Upper lobe of left lung (tissue), 6 donors: ENCODE data around the gene UBALD1. TPM values are rescaled to one million over a fixed set of nuclear protein-coding genes. Genes with fewer than 3 reads are reported as not detected.

Experiments used
- ATAC-seq, 2 donors: fragments of 200-7000 bp; cut with Tn5 transposase; one replicate each; pipeline ENCODE4 v1.9.1; 2022; ENCODE audit warnings: mild to moderate bottlenecking in 2 of 2, moderate library complexity in 2 of 2; ENCODE audit not compliant: low FRiP score in 2 of 2
- DNase-seq, 2 donors: peaks; one replicate each; pipeline ENCODE4 v3.0.0-alpha.2; 2019 to 2020
- H3K27ac ChIP-seq, 4 donors: fragments of 200-600 bp; sonication (generic); one replicate each; pipeline ENCODE4 v1.5.1; 2016 to 2019
- H3K27me3 ChIP-seq, 4 donors: fragments of 200-600 bp; sonication (generic); one replicate each; pipeline ENCODE4 v1.5.1; 2017 to 2019
- H3K36me3 ChIP-seq, 4 donors: fragments of 200-600 bp; sonication (generic); one replicate each; pipeline ENCODE4 v1.5.1; 2016 to 2019
- H3K4me1 ChIP-seq, 4 donors: fragments of 200-600 bp; sonication (generic); one replicate each; pipeline ENCODE4 v1.5.1; 2018 to 2019
- H3K4me3 ChIP-seq, 4 donors: fragments of 200-600 bp; sonication (generic); one replicate each; pipeline ENCODE4 v1.5.1; 2017 to 2019; ENCODE audit warnings: mild to moderate bottlenecking in 2 of 4, moderate library complexity in 1 of 4
- H3K9me3 ChIP-seq, 4 donors: fragments of 200-600 bp; sonication (generic); one replicate each; pipeline ENCODE4 v1.5.1; 2018 to 2019
- EP300 ChIP-seq, 4 donors: sonication (generic); formaldehyde crosslinking; IDR thresholded peaks; one replicate each; pipeline ENCODE4 v1.5.1; 2017; ENCODE audit warnings: antibody characterized with exemption in 4 of 4, control low read depth in 2 of 4
- POLR2A ChIP-seq, 4 donors: fragments of 450-650 bp; IDR thresholded peaks; one replicate each; pipeline ENCODE4 v1.5.1; 2016 to 2017; ENCODE audit warnings: antibody characterized with exemption in 4 of 4, mild to moderate bottlenecking in 2 of 4
- POLR2AphosphoS5 ChIP-seq, 2 donors: sonication (generic); formaldehyde crosslinking; IDR thresholded peaks; one replicate each; pipeline ENCODE4 v1.5.1; 2017; ENCODE audit warnings: antibody characterized with exemption in 2 of 2
- WGBS, 2 donors: methylation state at CpG; one replicate each; pipeline ENCODE4 v1.1.5; 2017 to 2018; 5-methylcytosine and 5-hydroxymethylcytosine counted together
- total RNA-seq, 6 donors: library from RNA; depleted of rRNA in 4 of 6; stranded (reverse); fragments of >200 nt in 4 of 6; gene quantifications; one replicate each; pipeline versions ENCODE4 v1.1.0 to v1.2.1, GENCODE V29; 2016 to 2021
- TF ChIP-seq, protein P1 (sequence below), 6 experiments: fragments of 450-650 bp in 4 of 6; fragments of 200-600 bp in 2 of 6; sonication (generic) in 2 of 6; IDR thresholded peaks; one replicate each; pipeline ENCODE4 v1.5.1; 2016 to 2019; ENCODE audit warnings: antibody characterized with exemption in 6 of 6
- donor health status: DM: no; HTN: no; CAD: no; lungs with moderate emphysema.
- donor health status: DM: no; HTN: yes; CAD: no; lungs with severe emphysema.

Gene UBALD1
- total RNA-seq, 6 donors from 2014 or later: 14.9 to 43.9 (median 25.8) TPM

DNA sequence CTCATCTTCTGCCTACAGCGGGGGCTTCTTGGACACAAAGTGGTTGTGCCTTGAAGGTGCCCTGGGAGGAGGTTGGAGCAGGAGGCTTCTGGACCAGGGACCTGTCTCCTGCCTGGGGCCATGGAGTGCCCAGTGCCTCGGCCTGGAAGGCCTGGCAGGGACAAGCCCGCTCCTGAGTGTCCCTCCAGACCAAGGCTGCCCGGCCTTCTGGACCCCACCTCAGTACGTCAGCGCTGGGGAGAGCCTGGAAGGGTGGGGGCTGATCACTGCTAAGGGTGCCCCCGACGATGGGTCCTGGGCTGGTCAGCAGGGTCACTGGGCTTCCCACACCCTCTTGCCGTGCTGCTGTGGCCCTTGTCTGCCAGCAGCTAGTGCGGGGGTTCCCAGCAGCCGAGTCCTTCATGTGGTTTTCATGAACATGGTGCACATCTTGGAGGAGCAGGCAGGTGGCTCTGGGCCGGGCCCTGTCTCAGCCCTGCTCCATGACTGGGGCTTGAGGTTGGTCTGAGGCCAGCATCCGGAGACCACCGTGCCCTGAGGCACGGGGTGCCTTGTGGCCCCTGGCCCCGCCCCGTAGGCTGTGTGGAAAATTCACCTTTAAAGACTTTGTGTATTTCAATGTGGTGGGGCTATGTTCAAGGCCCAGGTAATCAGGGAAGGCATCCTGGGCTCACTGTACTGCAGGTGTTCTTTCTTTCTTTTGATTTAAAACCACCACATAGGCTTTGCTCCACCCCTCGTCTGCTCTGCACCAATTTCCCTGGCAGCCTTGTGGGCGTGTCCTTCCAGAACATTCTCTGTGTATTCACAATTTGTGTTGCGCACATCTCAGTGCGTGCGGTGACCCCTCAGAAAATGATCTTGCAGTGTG lies 32.3 kb upstream of the UBALD1 start:
- H3K4me3 ChIP-seq: no peak overlapping the region
- TF ChIP-seq POLR2A (IDR thresholded peaks at IDR 0.05) (no peak), EP300 (IDR thresholded peaks at IDR 0.05) (no peak), POLR2AphosphoS5 (IDR thresholded peaks at IDR 0.05) (no peak)
- TF ChIP-seq, protein P1, sequence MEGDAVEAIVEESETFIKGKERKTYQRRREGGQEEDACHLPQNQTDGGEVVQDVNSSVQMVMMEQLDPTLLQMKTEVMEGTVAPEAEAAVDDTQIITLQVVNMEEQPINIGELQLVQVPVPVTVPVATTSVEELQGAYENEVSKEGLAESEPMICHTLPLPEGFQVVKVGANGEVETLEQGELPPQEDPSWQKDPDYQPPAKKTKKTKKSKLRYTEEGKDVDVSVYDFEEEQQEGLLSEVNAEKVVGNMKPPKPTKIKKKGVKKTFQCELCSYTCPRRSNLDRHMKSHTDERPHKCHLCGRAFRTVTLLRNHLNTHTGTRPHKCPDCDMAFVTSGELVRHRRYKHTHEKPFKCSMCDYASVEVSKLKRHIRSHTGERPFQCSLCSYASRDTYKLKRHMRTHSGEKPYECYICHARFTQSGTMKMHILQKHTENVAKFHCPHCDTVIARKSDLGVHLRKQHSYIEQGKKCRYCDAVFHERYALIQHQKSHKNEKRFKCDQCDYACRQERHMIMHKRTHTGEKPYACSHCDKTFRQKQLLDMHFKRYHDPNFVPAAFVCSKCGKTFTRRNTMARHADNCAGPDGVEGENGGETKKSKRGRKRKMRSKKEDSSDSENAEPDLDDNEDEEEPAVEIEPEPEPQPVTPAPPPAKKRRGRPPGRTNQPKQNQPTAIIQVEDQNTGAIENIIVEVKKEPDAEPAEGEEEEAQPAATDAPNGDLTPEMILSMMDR (IDR thresholded peaks at IDR 0.05): no peak
- no peak overlapping the region for H3K27ac ChIP-seq
- no peaks in the 10 kb centered on the region for H3K9me3 ChIP-seq
- ATAC-seq: no peak
- H3K36me3 ChIP-seq: peaks cover 3 to 46% (median 18%) of the 10 kb centered on the region in 4 donors
- peak in 1 of 2 donors; percentile 54 for DNase-seq
- 92 to 93% methylated on average over 20 to 22 of the region's 22 CpGs for WGBS, 2 donors
- peaks cover 0 to 46% (median 22%) of the 10 kb centered on the region in 4 donors for H3K4me1 ChIP-seq
- H3K27me3 ChIP-seq: no peaks in the 10 kb centered on the region

DNA sequence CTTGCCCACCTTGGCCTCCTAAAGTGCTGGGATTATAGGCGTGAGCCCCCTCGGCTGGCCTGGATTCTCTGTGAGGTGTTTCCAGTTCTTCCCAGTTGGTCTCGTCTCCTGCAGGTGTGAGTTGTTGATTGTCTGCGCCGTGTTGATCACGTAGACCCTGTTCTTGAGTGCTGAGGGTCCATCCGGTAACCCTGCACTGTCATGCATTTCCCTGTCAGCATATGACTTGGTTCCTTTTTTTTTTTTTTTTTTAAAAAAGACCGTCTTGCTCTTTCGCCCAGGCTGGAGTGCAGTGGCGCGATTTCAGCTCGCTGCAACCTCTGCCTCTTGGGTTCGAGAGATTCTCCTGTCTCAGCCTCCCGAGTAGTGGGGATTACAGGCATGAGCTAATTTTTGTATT lies 27.2 kb upstream of the UBALD1 start:
- DNase-seq (no peak), ATAC-seq (no peak)
- Histone ChIP-seq H3K9me3 (no peaks in the 10 kb centered on the region), H3K36me3 (peaks cover 0 to 37% (median 9%) of the 10 kb centered on the region in 4 donors), H3K4me1 (peaks cover 15 to 45% (median 23%) of the 10 kb centered on the region in 4 donors), H3K27me3 (no peaks in the 10 kb centered on the region), H3K27ac (peak overlapping the region in 3 of 4 donors; percentile 64 to 74 (median 66)), H3K4me3 (no peak overlapping the region)
- 69 to 84% methylated on average over 12 to 14 of the region's 14 CpGs for WGBS, 2 donors
- TF ChIP-seq EP300 (IDR thresholded peaks at IDR 0.05): no peak
- TF ChIP-seq, protein P1 (IDR thresholded peaks at IDR 0.05): no peak
- TF ChIP-seq POLR2AphosphoS5 (IDR thresholded peaks at IDR 0.05): no peak
- no peak for TF ChIP-seq POLR2A (IDR thresholded peaks at IDR 0.05)

DNA sequence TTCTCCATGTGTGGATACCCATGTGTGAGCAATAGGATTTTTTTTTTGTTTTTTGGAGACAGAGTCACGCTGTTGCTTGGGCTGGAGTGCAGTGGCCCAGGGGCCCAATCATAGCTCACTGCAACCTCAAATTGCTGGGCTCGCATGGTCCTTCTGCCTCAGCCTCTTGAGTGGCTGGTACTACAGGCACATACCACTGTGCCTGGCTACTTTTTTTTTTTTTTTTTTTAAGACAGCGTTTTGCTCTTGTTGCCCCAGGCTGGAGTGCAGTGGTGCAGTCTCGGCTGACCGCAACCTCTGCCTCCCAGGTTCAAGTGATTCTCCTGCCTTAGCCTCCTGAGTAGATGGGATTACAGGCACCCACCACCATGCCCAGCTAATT lies 26.6 kb upstream of the UBALD1 start:
- H3K4me3 ChIP-seq: no peak overlapping the region
- peak overlapping the region in 3 of 4 donors; percentile 64 to 74 (median 66) for H3K27ac ChIP-seq
- no peaks in the 10 kb centered on the region for H3K27me3 ChIP-seq
- TF ChIP-seq EP300 (IDR thresholded peaks at IDR 0.05) (no peak), POLR2AphosphoS5 (IDR thresholded peaks at IDR 0.05) (no peak), POLR2A (IDR thresholded peaks at IDR 0.05) (no peak)
- TF ChIP-seq, protein P1 (IDR thresholded peaks at IDR 0.05): no peak
- H3K4me1 ChIP-seq: peaks cover 15 to 40% (median 23%) of the 10 kb centered on the region in 4 donors
- H3K36me3 ChIP-seq: peaks cover 0 to 34% (median 8%) of the 10 kb centered on the region in 4 donors
- peak; percentile 43 to 69 for ATAC-seq
- WGBS, 2 donors: 68 to 86% methylated on average over 5 of the region's 5 CpGs
- no peaks in the 10 kb centered on the region for H3K9me3 ChIP-seq
- DNase-seq: peak in 1 of 2 donors; percentile 49

DNA sequence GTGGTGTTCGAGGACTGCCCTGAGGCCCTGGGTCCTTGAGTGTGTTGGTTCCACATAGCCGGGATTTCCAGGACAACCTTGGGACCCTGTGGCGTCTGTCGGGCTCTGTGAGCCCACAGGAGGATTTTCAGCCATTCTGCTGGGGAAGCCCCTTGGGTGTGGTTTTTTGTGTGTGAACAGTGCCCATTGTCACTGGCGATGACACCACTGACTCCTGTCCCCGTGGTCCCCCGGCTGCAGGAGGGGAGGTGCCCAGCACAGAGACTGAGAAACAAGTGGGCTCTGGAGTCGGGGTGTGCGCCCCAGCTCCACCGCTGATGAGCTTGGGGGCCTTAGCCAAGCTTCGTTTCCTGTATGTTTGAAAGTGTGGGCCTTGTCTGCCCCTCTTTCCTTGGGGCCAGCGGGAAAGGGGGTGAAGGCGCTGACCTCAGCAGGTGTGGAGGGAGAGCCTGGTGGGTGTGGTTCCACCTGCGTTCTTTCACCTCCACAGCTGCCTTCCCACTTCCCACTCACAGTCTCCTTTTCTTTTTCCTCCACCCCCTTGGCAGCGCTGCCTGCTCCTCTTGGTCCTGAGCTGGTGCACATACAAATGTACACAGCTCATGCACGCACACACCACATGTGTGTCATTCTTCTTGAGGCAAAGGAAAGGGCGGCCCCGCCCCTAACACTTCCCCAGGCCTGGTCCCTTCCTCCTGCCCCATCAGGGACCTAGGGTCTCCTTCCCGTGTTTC lies 26.1 kb upstream of the UBALD1 start:
- peaks cover 15 to 40% (median 23%) of the 10 kb centered on the region in 4 donors for H3K4me1 ChIP-seq
- H3K9me3 ChIP-seq: no peaks in the 10 kb centered on the region
- ATAC-seq (peak; percentile 61 to 81), DNase-seq (peak in 1 of 2 donors; percentile 59)
- no peak overlapping the region for H3K4me3 ChIP-seq
- H3K27me3 ChIP-seq: no peaks in the 10 kb centered on the region
- TF ChIP-seq POLR2AphosphoS5 (IDR thresholded peaks at IDR 0.05) (no peak), EP300 (IDR thresholded peaks at IDR 0.05) (no peak), POLR2A (IDR thresholded peaks at IDR 0.05) (no peak)
- TF ChIP-seq, protein P1 (IDR thresholded peaks at IDR 0.05): no peak
- H3K27ac ChIP-seq: peak overlapping the region; percentile 37 to 74 (median 64)
- peaks cover 0 to 31% (median 10%) of the 10 kb centered on the region in 4 donors for H3K36me3 ChIP-seq
- 49 to 74% methylated on average over 16 to 19 of the region's 19 CpGs for WGBS, 2 donors
